MCF 10A (cell line): ENCODE measurements around the gene POMT2. TPM values are rescaled to one million over a fixed set of nuclear protein-coding genes. Genes with fewer than 3 reads are reported as not detected.

Experiments
- BruUV-seq: library from RNA; stranded (reverse); fragments of 400-500 nt; replicated peaks from 2 replicates; lab custom pipeline; 2021; lab: Mats Ljungman, UMichigan
- CTCF ChIA-PET: fragments of 300-600 bp; sonication (Branson Sonifier 250); formaldehyde crosslinking; extraction: SDS; loops from one replicate; lab custom pipeline; 2021; ENCODE audit warnings: antibody characterized with exemption, inconsistent platforms; lab: Yijun Ruan, JAX
- POLR2A ChIA-PET: fragments of 300-600, 350-650 bp; sonication (Branson Sonifier 250); formaldehyde crosslinking; extraction: SDS; loops from one replicate; lab custom pipeline; 2020; ENCODE audit warnings: antibody characterized with exemption, inconsistent platforms; lab: Yijun Ruan, JAX
- DNase-seq: peaks from one replicate; pipeline ENCODE4 v3.0.0-alpha.2; 2018; ENCODE audit not compliant: unreplicated experiment
- H3K27ac Mint-ChIP-seq: one replicate; pipeline ENCODE4 v1.8.0; 2022; ENCODE audit warnings: mild to moderate bottlenecking, low read depth, mixed read lengths; ENCODE audit not compliant: unreplicated experiment
- H3K27me3 Mint-ChIP-seq: one replicate; pipeline ENCODE4 v1.8.0; 2022; ENCODE audit warnings: mixed read lengths; ENCODE audit not compliant: insufficient read depth, unreplicated experiment
- H3K36me3 Mint-ChIP-seq: one replicate; pipeline ENCODE4 v1.8.0; 2022; ENCODE audit warnings: mild to moderate bottlenecking, moderate library complexity, mixed read lengths; ENCODE audit not compliant: insufficient read depth, unreplicated experiment
- H3K4me1 Mint-ChIP-seq: one replicate; pipeline ENCODE4 v1.8.0; 2022; ENCODE audit warnings: mixed read lengths; ENCODE audit not compliant: insufficient read depth, unreplicated experiment
- H3K4me3 Mint-ChIP-seq: one replicate; pipeline ENCODE4 v1.8.0; 2022; ENCODE audit warnings: mild to moderate bottlenecking, moderate library complexity, mixed read lengths; ENCODE audit not compliant: unreplicated experiment
- H3K9me3 Mint-ChIP-seq: one replicate; pipeline ENCODE4 v1.8.0; 2022; ENCODE audit warnings: mixed read lengths; ENCODE audit not compliant: unreplicated experiment
- CTCF ChIP-seq: fragments of 200-600 bp; IDR thresholded peaks from one replicate; pipeline ENCODE4 v1.8.0; 2022; ENCODE audit warnings: antibody characterized with exemption, mild to moderate bottlenecking; ENCODE audit not compliant: unreplicated experiment
- intact Hi-C: fragments of 100-400 bp; cut with micrococcal nuclease; formaldehyde crosslinking; loops from 2 replicates; pipeline ENCODE4 v1.14.1; 2022
- total RNA-seq: library from RNA; stranded (reverse); gene quantifications from 2 replicates; pipeline ENCODE4 v1.2.3, GENCODE V29; 2022

Gene POMT2
- total RNA-seq, 1 experiment from 2014 or later: 32.1 TPM

- no peaks in the 10 kb centered on the region for H3K4me1 Mint-ChIP-seq
- BruUV-seq: no TSS peak
- DNase-seq: no peak
- H3K27ac Mint-ChIP-seq: no peak overlapping the region
- H3K36me3 Mint-ChIP-seq: peaks cover 12% of the 10 kb centered on the region
- no peaks in the 10 kb centered on the region for H3K27me3 Mint-ChIP-seq
- ChIA-PET POLR2A (interaction anchor here (0.8 kb wide), 1 partner anchor 9 kb away, joined by 4 read pairs; no protein-coding TSS in a partner anchor), CTCF (interaction anchor here (0.7 kb wide), 1 partner anchor 117 kb away, joined by 3 read pairs; no protein-coding TSS in a partner anchor)
- no peak overlapping the region for H3K4me3 Mint-ChIP-seq
- no peaks in the 10 kb centered on the region for H3K9me3 Mint-ChIP-seq
- TF ChIP-seq CTCF: no peak
- intact Hi-C loops: no loop called here
These were observed 64.0 kb downstream of the POMT2 start for GRCh38 chr14:77256694-77257093.

GRCh38 chr14:77253333-77254190 is 67.1 kb downstream of the POMT2 start:
- peak overlapping the region; percentile 70 for H3K27ac Mint-ChIP-seq
- ChIA-PET CTCF (no interaction called here), POLR2A (no interaction called here)
- H3K27me3 Mint-ChIP-seq: no peaks in the 10 kb centered on the region
- H3K4me3 Mint-ChIP-seq: no peak overlapping the region
- peaks cover 30% of the 10 kb centered on the region for H3K36me3 Mint-ChIP-seq
- no TSS peak for BruUV-seq
- no peaks in the 10 kb centered on the region for H3K9me3 Mint-ChIP-seq
- H3K4me1 Mint-ChIP-seq: no peaks in the 10 kb centered on the region
- TF ChIP-seq CTCF: no peak
- intact Hi-C loops: no loop called here
- DNase-seq: no peak

GRCh38 chr14:77251870-77252269 is 68.8 kb downstream of the POMT2 start:
- intact Hi-C loops: no loop called here
- TF ChIP-seq CTCF: no peak
- no TSS peak for BruUV-seq
- DNase-seq: no peak
- Mint-ChIP-seq H3K36me3 (peaks cover 22% of the 10 kb centered on the region), H3K27ac (no peak overlapping the region), H3K4me1 (no peaks in the 10 kb centered on the region), H3K27me3 (no peaks in the 10 kb centered on the region), H3K9me3 (no peaks in the 10 kb centered on the region), H3K4me3 (no peak overlapping the region)
- ChIA-PET POLR2A (no interaction called here), CTCF (interaction anchor here (0.8 kb wide), 1 partner anchor 50 kb away, joined by 3 read pairs; no protein-coding TSS in a partner anchor)

- BruUV-seq: no TSS peak
- no peak overlapping the region for H3K4me3 Mint-ChIP-seq
- peaks cover 18% of the 10 kb centered on the region for H3K36me3 Mint-ChIP-seq
- H3K9me3 Mint-ChIP-seq: no peaks in the 10 kb centered on the region
- intact Hi-C loops: no loop called here
- H3K4me1 Mint-ChIP-seq: no peaks in the 10 kb centered on the region
- ChIA-PET CTCF (no interaction called here), POLR2A (no interaction called here)
- TF ChIP-seq CTCF: no peak
- H3K27me3 Mint-ChIP-seq: no peaks in the 10 kb centered on the region
- DNase-seq: no peak
- no peak overlapping the region for H3K27ac Mint-ChIP-seq
These were observed 69.8 kb downstream of the POMT2 start for GRCh38 chr14:77250927-77251326.
